ENCODE measurements around the gene IMP3.
A peak's percentile ranks its signal among the peaks of the same experiment; 100 is the strongest.

IMP3 gene

GRCh38 chr15:75656331-75656730 is 16.3 kb upstream of the IMP3 start:
- H3K4me1 ChIP-seq (ENCODE audit: control insufficient read depth, insufficient read depth, low read length), result peaks cover 61% of the 10 kb centered on the region
- no peaks in the 10 kb centered on the region for H3K27me3 ChIP-seq (replicated peaks; ENCODE audit: control insufficient read depth, insufficient read depth, low read length)
- H3K9me3 ChIP-seq (ENCODE audit: control insufficient read depth, low read length), result no peaks in the 10 kb centered on the region
- no peak for DNase-seq (ENCODE audit: low read depth)
- peaks cover 43% of the 10 kb centered on the region for H3K36me3 ChIP-seq (ENCODE audit: control insufficient read depth, insufficient read depth, low read length, severe bottlenecking)
- no peak overlapping the region for H3K9ac ChIP-seq (ENCODE audit: low read length)
- H3K4me3 ChIP-seq (ENCODE audit: low read length), result no peak overlapping the region

GRCh38 chr15:75655931-75656330 is 15.9 kb upstream of the IMP3 start:
- Histone ChIP-seq H3K4me3 (ENCODE audit: low read length) (no peak overlapping the region), H3K9ac (ENCODE audit: low read length) (no peak overlapping the region), H3K4me1 (ENCODE audit: control insufficient read depth, insufficient read depth, low read length) (peaks cover 64% of the 10 kb centered on the region), H3K36me3 (ENCODE audit: control insufficient read depth, insufficient read depth, low read length, severe bottlenecking) (peaks cover 46% of the 10 kb centered on the region), H3K27me3 (replicated peaks; ENCODE audit: control insufficient read depth, insufficient read depth, low read length) (no peaks in the 10 kb centered on the region), H3K9me3 (ENCODE audit: control insufficient read depth, low read length) (no peaks in the 10 kb centered on the region)
- no peak for DNase-seq (ENCODE audit: low read depth)

- H3K36me3 ChIP-seq (ENCODE audit: control insufficient read depth, insufficient read depth, low read length, severe bottlenecking), result peaks cover 54% of the 10 kb centered on the region
These were observed 14.3 kb upstream of the IMP3 start for GRCh38 chr15:75654201-75654907.

GRCh38 chr15:75653347-75653913 is 13.4 kb upstream of the IMP3 start:
- H3K4me3 ChIP-seq (ENCODE audit: low read length), result peak overlapping the region; percentile 99
- H3K9ac ChIP-seq (ENCODE audit: low read length), result peak overlapping the region; percentile 100
- H3K9me3 ChIP-seq (ENCODE audit: control insufficient read depth, low read length), result no peaks in the 10 kb centered on the region
- peaks cover 47% of the 10 kb centered on the region for H3K36me3 ChIP-seq (ENCODE audit: control insufficient read depth, insufficient read depth, low read length, severe bottlenecking)
- H3K27me3 ChIP-seq (replicated peaks; ENCODE audit: control insufficient read depth, insufficient read depth, low read length), result no peaks in the 10 kb centered on the region
- DNase-seq (ENCODE audit: low read depth), result no peak
- peaks cover 69% of the 10 kb centered on the region for H3K4me1 ChIP-seq (ENCODE audit: control insufficient read depth, insufficient read depth, low read length)

More at GRCh38 chr15:75654201-75654907, 14.3 kb upstream of the IMP3 start:
- Histone ChIP-seq H3K4me1 (ENCODE audit: control insufficient read depth, insufficient read depth, low read length) (peaks cover 64% of the 10 kb centered on the region), H3K27me3 (replicated peaks; ENCODE audit: control insufficient read depth, insufficient read depth, low read length) (no peaks in the 10 kb centered on the region), H3K9ac (ENCODE audit: low read length) (no peak overlapping the region), H3K9me3 (ENCODE audit: control insufficient read depth, low read length) (no peaks in the 10 kb centered on the region), H3K4me3 (ENCODE audit: low read length) (no peak overlapping the region)
- DNase-seq (ENCODE audit: low read depth), result no peak

- no peaks in the 10 kb centered on the region for H3K27me3 ChIP-seq (replicated peaks; ENCODE audit: control insufficient read depth, insufficient read depth, low read length)
- H3K9ac ChIP-seq (ENCODE audit: low read length), result peak overlapping the region; percentile 100
- no peaks in the 10 kb centered on the region for H3K9me3 ChIP-seq (ENCODE audit: control insufficient read depth, low read length)
- peaks cover 69% of the 10 kb centered on the region for H3K4me1 ChIP-seq (ENCODE audit: control insufficient read depth, insufficient read depth, low read length)
- no peak for DNase-seq (ENCODE audit: low read depth)
- peak overlapping the region; percentile 99 for H3K4me3 ChIP-seq (ENCODE audit: low read length)
- H3K36me3 ChIP-seq (ENCODE audit: control insufficient read depth, insufficient read depth, low read length, severe bottlenecking), result peaks cover 33% of the 10 kb centered on the region
These were observed 12.0 kb upstream of the IMP3 start for GRCh38 chr15:75651810-75652543.

- Histone ChIP-seq H3K36me3 (ENCODE audit: control insufficient read depth, insufficient read depth, low read length, severe bottlenecking) (peaks cover 31% of the 10 kb centered on the region), H3K4me3 (ENCODE audit: low read length) (peak overlapping the region; percentile 99)
These were observed 11.1 kb upstream of the IMP3 start for GRCh38 chr15:75650908-75651809.

GRCh38 chr15:75649848-75650247 is 9.8 kb upstream of the IMP3 start:
- Histone ChIP-seq H3K4me1 (ENCODE audit: control insufficient read depth, insufficient read depth, low read length) (peaks cover 70% of the 10 kb centered on the region), H3K9me3 (ENCODE audit: control insufficient read depth, low read length) (no peaks in the 10 kb centered on the region), H3K9ac (ENCODE audit: low read length) (peak overlapping the region; percentile 100), H3K36me3 (ENCODE audit: control insufficient read depth, insufficient read depth, low read length, severe bottlenecking) (peaks cover 21% of the 10 kb centered on the region), H3K27me3 (replicated peaks; ENCODE audit: control insufficient read depth, insufficient read depth, low read length) (no peaks in the 10 kb centered on the region), H3K4me3 (ENCODE audit: low read length) (peak overlapping the region; percentile 99)
- DNase-seq (ENCODE audit: low read depth), result no peak

More at GRCh38 chr15:75650908-75651809, 11.1 kb upstream of the IMP3 start:
- peak overlapping the region; percentile 100 for H3K9ac ChIP-seq (ENCODE audit: low read length)
- H3K9me3 ChIP-seq (ENCODE audit: control insufficient read depth, low read length), result no peaks in the 10 kb centered on the region
- no peaks in the 10 kb centered on the region for H3K27me3 ChIP-seq (replicated peaks; ENCODE audit: control insufficient read depth, insufficient read depth, low read length)
- peaks cover 77% of the 10 kb centered on the region for H3K4me1 ChIP-seq (ENCODE audit: control insufficient read depth, insufficient read depth, low read length)
- no peak for DNase-seq (ENCODE audit: low read depth)

GRCh38 chr15:75649045-75649761 is 9.2 kb upstream of the IMP3 start:
- H3K4me1 ChIP-seq (ENCODE audit: control insufficient read depth, insufficient read depth, low read length), result peaks cover 64% of the 10 kb centered on the region
- H3K9ac ChIP-seq (ENCODE audit: low read length), result peak overlapping the region; percentile 100
- H3K27me3 ChIP-seq (replicated peaks; ENCODE audit: control insufficient read depth, insufficient read depth, low read length), result no peaks in the 10 kb centered on the region
- H3K36me3 ChIP-seq (ENCODE audit: control insufficient read depth, insufficient read depth, low read length, severe bottlenecking), result peaks cover 20% of the 10 kb centered on the region
- H3K9me3 ChIP-seq (ENCODE audit: control insufficient read depth, low read length), result no peaks in the 10 kb centered on the region
- peak overlapping the region; percentile 99 for H3K4me3 ChIP-seq (ENCODE audit: low read length)
- no peak for DNase-seq (ENCODE audit: low read depth)

GRCh38 chr15:75648156-75649000 is 8.4 kb upstream of the IMP3 start:
- peak; percentile 73 for DNase-seq (ENCODE audit: low read depth)
- Histone ChIP-seq H3K4me3 (ENCODE audit: low read length) (peak overlapping the region; percentile 99), H3K27me3 (replicated peaks; ENCODE audit: control insufficient read depth, insufficient read depth, low read length) (no peaks in the 10 kb centered on the region), H3K9me3 (ENCODE audit: control insufficient read depth, low read length) (no peaks in the 10 kb centered on the region), H3K4me1 (ENCODE audit: control insufficient read depth, insufficient read depth, low read length) (peaks cover 58% of the 10 kb centered on the region), H3K9ac (ENCODE audit: low read length) (peak overlapping the region; percentile 100), H3K36me3 (ENCODE audit: control insufficient read depth, insufficient read depth, low read length, severe bottlenecking) (peaks cover 18% of the 10 kb centered on the region)
